Esophagus squamous epithelium (tissue), 4 donors: ENCODE measurements around the gene ZC3HAV1L.

Experiments
- POLR2A ChIP-seq, 4 donors: fragments of 450-650 bp; IDR thresholded peaks; one replicate each; pipeline ENCODE4 v1.6.1; 2017; ENCODE audit warnings: antibody characterized with exemption in 4 of 4, mild to moderate bottlenecking in 4 of 4, moderate library complexity in 3 of 4
- TF ChIP-seq, protein P1 (sequence below), 6 experiments: fragments of 450-650 bp in 4 of 6; fragments of 200-600 bp in 2 of 6; sonication (generic) in 2 of 6; IDR thresholded peaks; one replicate each; pipeline ENCODE4 v1.5.1; 2016 to 2019; ENCODE audit warnings: antibody characterized with exemption in 6 of 6, mild to moderate bottlenecking in 4 of 6, moderate library complexity in 4 of 6

DNA sequence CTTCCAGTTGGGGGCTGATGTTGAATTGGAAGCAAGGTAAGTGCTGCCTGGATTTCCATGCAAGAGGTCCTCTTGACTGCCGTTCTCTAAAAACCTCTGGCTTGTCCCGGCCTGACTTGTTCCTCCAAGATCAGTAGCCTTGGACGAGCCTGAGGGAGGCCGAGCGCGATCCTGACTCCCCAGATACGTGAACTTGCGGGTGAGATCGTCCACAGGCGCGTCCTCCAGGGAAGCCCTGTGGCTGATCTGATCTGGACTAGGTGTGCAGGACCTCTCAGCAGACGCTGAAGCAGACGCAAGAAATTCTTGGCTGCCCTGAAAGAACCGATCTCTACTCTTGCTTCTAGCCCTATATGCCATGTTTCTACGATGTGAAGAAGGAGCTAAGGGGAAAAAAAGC, 44.0 kb upstream of the ZC3HAV1L start:
- TF ChIP-seq, protein P1, sequence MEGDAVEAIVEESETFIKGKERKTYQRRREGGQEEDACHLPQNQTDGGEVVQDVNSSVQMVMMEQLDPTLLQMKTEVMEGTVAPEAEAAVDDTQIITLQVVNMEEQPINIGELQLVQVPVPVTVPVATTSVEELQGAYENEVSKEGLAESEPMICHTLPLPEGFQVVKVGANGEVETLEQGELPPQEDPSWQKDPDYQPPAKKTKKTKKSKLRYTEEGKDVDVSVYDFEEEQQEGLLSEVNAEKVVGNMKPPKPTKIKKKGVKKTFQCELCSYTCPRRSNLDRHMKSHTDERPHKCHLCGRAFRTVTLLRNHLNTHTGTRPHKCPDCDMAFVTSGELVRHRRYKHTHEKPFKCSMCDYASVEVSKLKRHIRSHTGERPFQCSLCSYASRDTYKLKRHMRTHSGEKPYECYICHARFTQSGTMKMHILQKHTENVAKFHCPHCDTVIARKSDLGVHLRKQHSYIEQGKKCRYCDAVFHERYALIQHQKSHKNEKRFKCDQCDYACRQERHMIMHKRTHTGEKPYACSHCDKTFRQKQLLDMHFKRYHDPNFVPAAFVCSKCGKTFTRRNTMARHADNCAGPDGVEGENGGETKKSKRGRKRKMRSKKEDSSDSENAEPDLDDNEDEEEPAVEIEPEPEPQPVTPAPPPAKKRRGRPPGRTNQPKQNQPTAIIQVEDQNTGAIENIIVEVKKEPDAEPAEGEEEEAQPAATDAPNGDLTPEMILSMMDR (IDR thresholded peaks at IDR 0.05), result no peak
- TF ChIP-seq POLR2A (IDR thresholded peaks at IDR 0.05), result no peak
